ENCODE measurements around the gene OR10P1.
A peak's percentile ranks its signal among the peaks of the same experiment; 100 is the strongest.
"Not testable (repeated sequence)": the region's sequence is repeated elsewhere in the genome, so short reads cannot be mapped to it uniquely, and the experiment has no call there.

Gene OR10P1

GRCh38 chr12:55636853-55637252, at the start of gene OR10P1:
OR10P1 (plus strand) TSS chr12:55636892; CDS start chr12:55636892, 0 bp downstream.
- no peak for TF ChIP-seq POLR2A (IDR thresholded peaks at IDR 0.05; ENCODE audit: low read depth, low read length)
- DNase-seq (ENCODE audit: insufficient read length, low spot score) (no peak), FAIRE-seq (no peak)

- FAIRE-seq; DNase-seq (ENCODE audit: insufficient read length, low spot score): not testable (repeated sequence)
These were observed 46.5 kb upstream of the OR10P1 start for GRCh38 chr12:55590152-55590551.

GRCh38 chr12:55607821-55608594, 28.7 kb upstream of the OR10P1 start:
- no peak for FAIRE-seq
- no peak for DNase-seq (ENCODE audit: insufficient read length, low spot score)
- TF ChIP-seq POLR2A (IDR thresholded peaks at IDR 0.05; ENCODE audit: low read depth, low read length), result no peak

GRCh38 chr12:55610598-55610997, 26.1 kb upstream of the OR10P1 start:
- FAIRE-seq, result no peak

GRCh38 chr12:55612646-55613045, 24.0 kb upstream of the OR10P1 start:
- FAIRE-seq, result no peak
- no peak for TF ChIP-seq POLR2A (IDR thresholded peaks at IDR 0.05; ENCODE audit: low read depth, low read length)

More at GRCh38 chr12:55610598-55610997, 26.1 kb upstream of the OR10P1 start:
- DNase-seq (ENCODE audit: insufficient read length, low spot score), result no peak
- TF ChIP-seq POLR2A (IDR thresholded peaks at IDR 0.05; ENCODE audit: low read depth, low read length), result no peak

GRCh38 chr12:55614764-55615163, 21.9 kb upstream of the OR10P1 start:
- DNase-seq (ENCODE audit: insufficient read length, low spot score) (no peak), FAIRE-seq (no peak)
- no peak for TF ChIP-seq POLR2A (IDR thresholded peaks at IDR 0.05; ENCODE audit: low read depth, low read length)

More at GRCh38 chr12:55612646-55613045, 24.0 kb upstream of the OR10P1 start:
- no peak for DNase-seq (ENCODE audit: insufficient read length, low spot score)

- peak; percentile 57 for DNase-seq (ENCODE audit: insufficient read length, low spot score)
- FAIRE-seq, result peak; percentile 96
- no peak for TF ChIP-seq POLR2A (IDR thresholded peaks at IDR 0.05; ENCODE audit: low read depth, low read length)
These were observed 17.1 kb upstream of the OR10P1 start for GRCh38 chr12:55619354-55620138.

GRCh38 chr12:55624056-55624455, 12.6 kb upstream of the OR10P1 start:
- no peak for TF ChIP-seq POLR2A (IDR thresholded peaks at IDR 0.05; ENCODE audit: low read depth, low read length)
- no peak for FAIRE-seq
- DNase-seq (ENCODE audit: insufficient read length, low spot score), result no peak

GRCh38 chr12:55626154-55626553, 10.5 kb upstream of the OR10P1 start:
- FAIRE-seq, result no peak
- TF ChIP-seq POLR2A (IDR thresholded peaks at IDR 0.05; ENCODE audit: low read depth, low read length), result no peak
- no peak for DNase-seq (ENCODE audit: insufficient read length, low spot score)

- DNase-seq (ENCODE audit: insufficient read length, low spot score), result no peak
- FAIRE-seq, result no peak
- TF ChIP-seq POLR2A (IDR thresholded peaks at IDR 0.05; ENCODE audit: low read depth, low read length), result no peak
These were observed 7.4 kb upstream of the OR10P1 start for GRCh38 chr12:55629058-55629841.

GRCh38 chr12:55631056-55631455, 5.6 kb upstream of the OR10P1 start:
- no peak for DNase-seq (ENCODE audit: insufficient read length, low spot score)
- no peak for TF ChIP-seq POLR2A (IDR thresholded peaks at IDR 0.05; ENCODE audit: low read depth, low read length)
- no peak for FAIRE-seq

- TF ChIP-seq POLR2A (IDR thresholded peaks at IDR 0.05; ENCODE audit: low read depth, low read length), result no peak
- FAIRE-seq (no peak), DNase-seq (ENCODE audit: insufficient read length, low spot score) (no peak)
These were observed 5.0 kb upstream of the OR10P1 start for GRCh38 chr12:55631733-55632132.

- FAIRE-seq (no peak), DNase-seq (ENCODE audit: insufficient read length, low spot score) (no peak)
- TF ChIP-seq POLR2A (IDR thresholded peaks at IDR 0.05; ENCODE audit: low read depth, low read length), result no peak
These were observed 3.5 kb upstream of the OR10P1 start for GRCh38 chr12:55633151-55633550.

- FAIRE-seq (no peak), DNase-seq (ENCODE audit: insufficient read length, low spot score) (no peak)
- no peak for TF ChIP-seq POLR2A (IDR thresholded peaks at IDR 0.05; ENCODE audit: low read depth, low read length)
These were observed 506 bp upstream of the OR10P1 start for GRCh38 chr12:55636116-55636655.
